EL (cell line): ENCODE data around the gene ZNG1B.
"Not testable (repeated sequence)": the region's sequence is repeated elsewhere in the genome, so short reads cannot be mapped to it uniquely, and the experiment has no call there.

ENCODE experiments used
- DNase-seq: peaks from one replicate; pipeline ENCODE4 v3.0.0-alpha.2; 2016

Gene ZNG1B

DNA sequence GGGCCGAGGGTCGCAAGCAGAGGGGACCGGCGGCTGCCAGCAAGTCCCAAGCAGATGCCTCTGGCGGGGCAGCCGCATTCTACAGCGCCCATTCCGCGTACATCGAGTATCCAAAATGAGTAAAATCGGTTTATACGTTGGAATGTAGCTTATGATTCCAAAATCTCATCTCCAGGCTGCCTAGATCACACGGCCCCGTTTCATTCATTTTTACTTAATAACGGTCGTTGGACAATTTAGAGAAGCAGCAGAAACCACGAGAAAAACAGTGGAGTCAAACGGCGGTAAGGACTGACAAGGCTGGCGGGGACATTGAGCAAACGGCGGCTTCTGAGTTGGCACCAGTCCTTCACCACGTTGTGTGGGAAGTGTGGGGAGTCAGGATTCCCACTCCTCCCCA lies 66.6 kb downstream of the ZNG1B start:
- DNase-seq = not testable (repeated sequence)

DNA sequence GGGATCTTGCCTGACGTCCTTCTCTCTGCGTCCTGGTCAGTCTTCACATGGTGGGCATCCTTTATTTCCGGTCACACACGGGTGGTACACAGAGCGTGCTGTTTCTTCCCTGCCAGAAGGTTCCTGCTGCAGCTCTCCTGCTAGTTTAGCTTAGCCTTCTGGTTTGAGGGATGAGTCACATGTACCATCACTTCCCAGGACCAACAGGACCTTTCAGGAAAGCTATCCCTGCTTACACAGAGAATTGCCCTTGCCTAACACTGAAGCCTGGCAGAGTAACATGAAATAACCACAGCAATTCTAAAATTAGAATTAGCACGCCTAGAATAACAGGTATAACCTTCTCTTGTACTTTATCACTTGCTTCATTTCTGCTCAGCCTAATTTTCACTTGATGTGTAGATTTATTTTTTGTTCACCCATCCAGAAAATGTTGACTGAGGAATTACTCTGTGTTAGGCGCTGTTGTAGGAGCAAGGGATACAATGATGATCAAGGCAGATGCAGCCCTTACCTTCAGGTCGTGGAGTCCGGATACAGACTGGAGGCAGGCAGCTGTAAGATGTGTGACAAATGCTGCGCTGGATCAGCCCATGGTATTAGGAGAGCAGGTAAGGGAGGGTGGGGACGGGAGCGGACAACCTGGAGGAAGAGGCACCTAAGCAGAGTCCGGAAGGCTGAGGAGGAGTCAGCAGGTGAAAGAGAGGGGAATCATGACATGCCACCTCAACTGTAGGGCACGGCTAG lies 70.1 kb downstream of the ZNG1B start:
- not testable (repeated sequence) for DNase-seq

DNA sequence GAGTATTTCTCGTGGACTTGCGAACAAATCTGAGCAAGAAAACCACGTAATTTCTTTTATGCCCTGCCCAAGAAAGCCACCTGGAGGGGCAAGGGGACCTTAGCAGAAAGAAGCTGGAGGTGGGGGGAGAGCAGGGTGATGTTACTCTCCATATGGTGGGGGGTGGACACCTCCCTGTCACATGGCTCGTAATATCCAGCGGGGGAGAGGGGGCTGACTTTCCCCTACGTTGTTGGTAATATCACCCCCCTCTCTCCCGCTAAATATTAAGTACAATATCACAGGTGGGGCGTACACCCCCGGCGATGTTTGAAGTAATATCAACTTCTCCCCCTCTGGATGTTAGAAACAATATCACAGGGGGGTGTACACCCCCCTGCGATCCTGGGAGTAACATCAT lies 70.7 kb downstream of the ZNG1B start:
- not testable (repeated sequence) for DNase-seq

DNA sequence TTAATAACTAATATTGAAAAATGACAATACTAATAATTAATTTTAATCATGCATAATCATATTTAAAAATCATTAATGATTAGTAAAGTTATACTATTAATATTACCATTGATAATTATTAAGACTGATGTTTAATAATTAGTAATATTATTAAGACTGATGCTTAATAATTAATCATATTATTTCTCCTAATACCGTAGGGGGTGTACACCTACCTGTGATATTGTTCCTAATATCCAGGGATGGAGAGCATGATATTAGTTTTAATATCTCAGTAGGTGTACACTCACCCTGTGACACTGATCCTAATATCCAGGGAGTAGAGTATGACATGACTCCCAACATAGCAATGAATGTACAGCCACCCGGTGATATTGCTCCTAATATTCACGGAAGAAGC lies 73.4 kb downstream of the ZNG1B start:
- not testable (repeated sequence) for DNase-seq

DNA sequence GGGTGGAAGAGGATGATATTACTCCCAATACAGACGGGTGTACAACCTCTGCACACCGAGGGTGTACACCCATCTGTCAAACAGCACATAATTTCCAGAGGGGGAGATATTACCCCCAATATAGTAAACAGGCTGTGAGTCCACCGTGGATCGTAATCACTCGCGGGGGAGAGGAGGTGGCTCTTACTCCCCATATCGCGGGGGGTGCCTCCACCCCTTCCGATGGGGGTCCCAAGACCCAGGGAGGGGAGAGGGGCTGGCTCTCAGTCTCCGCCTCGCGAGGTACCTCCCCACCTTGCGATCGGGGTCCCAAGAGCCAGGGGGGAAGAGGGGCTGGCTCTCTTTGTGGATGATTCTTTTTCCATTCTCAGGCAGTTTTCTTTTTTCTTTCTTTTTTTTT lies 74.4 kb downstream of the ZNG1B start:
- DNase-seq = not testable (repeated sequence)

DNA sequence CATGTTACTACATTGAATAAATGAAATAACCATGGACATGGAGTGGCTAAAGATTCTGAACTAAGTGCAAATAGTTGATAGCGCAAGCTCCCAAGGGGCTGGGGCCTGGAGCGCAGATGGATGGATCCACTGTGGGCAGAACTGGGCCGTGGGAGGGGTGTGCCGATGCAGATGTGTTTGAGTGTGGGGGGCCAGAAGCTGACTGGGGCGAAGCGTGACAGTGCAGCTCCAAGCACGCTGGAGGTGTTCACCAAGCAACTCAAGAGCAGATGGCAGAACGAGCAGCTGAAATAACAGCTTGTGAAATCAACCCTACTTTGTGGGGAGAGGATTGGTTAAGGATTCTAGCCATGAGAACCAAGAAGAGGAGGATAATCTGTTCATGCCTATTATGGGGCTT lies 78.0 kb downstream of the ZNG1B start:
- not testable (repeated sequence) for DNase-seq

DNA sequence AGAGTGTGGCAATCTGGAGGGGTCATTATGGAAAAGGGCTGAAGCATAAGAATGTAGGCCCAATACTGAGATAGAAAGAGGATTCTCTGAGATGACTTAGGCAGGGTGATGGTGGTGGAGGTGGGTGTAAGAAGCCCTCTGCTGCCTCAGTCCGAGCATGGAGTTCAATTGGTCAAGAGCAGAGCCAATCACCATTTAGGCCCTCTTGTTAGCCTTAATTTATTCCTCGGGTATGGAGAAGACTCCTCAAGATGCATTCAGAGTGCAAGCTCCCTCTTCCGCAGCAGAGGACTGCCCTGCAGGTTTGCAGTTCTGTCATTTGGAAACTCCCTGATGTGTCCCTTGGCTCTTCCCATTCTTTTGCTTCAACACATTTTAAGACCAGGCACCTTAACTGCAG lies 78.5 kb downstream of the ZNG1B start:
- DNase-seq = not testable (repeated sequence)

DNA sequence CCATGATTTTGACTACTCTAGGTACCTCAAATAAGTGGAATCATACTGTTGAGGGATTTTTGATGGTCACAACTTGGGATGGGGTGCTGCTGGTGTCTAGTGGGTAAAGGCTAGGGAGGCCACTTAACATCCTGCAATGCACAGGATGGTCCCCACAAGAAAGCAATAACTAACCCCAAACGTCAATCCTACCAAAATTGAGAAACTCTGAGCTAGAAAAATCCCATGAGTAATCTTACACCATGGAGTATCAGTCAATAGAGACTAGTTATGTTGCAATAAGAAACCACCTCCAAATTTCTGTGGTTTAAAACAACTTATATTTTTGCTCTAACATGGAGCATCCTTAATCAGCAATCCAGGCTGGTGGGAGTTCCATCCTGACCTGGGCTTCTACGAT lies 79.5 kb downstream of the ZNG1B start:
- not testable (repeated sequence) for DNase-seq

DNA sequence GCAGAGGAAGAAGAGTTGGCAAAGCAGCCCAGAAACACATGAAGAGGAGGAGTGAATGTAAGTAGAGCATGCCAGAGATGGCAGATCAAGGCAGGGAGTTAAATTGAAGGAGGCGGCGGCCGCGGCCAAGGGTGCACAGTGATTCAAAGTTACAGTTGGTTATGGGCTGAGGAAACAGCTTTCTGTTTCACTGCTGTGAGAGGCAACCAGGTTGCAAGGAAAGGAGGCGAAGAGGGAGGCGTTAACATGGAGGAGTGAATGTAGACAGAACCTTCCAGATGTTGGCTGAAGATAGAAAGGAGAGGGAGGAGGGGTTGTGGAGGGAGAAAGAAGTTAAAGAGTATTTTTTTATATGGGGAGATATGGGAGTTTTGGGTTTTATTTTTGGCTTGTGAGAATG lies 83.3 kb downstream of the ZNG1B start:
- DNase-seq = not testable (repeated sequence)

DNA sequence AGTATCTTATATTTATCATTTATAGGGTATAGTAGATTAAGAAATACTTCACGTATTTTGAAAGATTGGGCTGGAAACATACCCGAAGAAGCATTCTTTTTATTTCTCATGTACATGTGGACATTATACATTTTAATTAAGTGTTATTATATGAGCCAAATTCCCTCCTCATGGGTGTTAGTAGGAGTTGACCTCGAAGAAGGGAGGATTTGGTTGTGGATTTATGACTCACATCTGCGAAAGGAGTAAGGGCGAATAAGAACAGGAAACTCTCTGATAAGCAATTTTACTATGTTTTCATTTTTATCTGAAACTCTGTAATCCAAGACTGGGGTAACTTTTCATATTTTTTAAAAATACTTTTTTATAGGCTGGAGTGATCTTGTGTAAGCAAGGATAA lies 84.0 kb downstream of the ZNG1B start:
- not testable (repeated sequence) for DNase-seq

DNA sequence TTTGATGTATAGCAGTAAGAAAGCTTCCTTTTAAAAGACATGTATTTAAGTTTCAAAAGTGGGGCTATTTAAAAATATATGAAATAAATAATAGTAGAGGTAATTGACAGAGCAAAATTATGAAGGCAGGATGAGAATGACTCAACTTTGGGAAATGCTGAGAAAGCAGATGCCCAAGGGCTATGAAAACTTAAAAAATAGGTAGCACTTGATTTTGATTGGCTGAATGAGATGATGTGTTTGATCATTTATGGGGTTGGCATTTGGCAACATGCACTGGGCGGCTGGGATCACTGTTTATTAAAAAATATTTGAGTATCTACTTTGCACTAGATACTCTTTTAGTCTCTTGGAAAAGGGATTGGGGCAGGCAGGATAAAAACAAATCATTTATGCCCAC lies 87.5 kb downstream of the ZNG1B start:
- peak; percentile 16 for DNase-seq

DNA sequence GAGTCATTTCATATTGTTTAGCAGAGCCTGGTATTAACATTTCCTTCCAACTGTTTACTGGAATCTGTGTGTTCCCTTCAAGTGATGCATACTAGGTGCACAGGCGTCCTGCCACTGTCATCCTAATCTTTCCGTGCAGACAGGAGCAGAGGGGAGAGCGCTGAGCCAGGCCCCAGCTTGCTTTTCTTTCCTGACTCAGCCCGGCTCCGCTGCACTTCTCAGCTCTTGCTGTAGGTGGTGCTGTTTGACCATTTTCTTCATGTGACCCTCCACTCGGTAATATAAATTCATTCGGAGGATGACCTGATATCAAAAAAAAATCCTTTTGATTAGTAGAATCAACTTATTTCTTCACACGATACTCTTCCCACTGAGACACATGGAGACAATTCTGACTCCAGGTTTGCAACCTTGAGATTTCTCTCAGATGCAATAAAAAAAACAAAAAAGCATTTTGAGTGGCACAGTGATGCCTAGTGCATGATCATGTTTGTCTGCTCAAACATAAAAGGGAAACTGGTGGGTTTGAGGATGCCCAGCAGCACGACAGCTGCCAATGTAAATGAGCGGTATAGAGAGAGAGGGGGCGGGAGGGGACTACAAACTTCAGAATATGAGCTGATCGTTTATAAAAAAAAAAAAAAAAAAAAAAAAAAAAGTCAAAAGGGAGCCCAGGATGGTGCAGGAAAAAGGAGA lies 90.0 kb downstream of the ZNG1B start:
- not testable (repeated sequence) for DNase-seq

DNA sequence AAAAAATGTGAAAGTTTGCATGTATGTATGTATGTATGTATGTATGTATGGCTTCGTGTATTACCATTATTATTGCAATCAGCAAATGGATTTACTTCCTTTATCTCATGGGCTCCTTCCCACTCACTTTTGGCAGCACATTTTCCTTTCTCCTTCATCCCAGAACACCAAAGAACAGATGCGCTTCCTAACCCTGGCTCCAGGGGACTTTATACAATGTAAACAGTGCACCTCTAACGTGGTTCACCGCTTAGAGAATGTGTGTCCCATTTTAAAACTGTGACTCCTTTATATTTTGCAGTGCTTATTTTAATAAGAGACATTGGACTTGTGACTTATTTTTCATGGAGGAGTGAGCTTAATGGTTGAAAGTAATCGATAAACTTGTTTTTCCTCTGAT lies 90.6 kb downstream of the ZNG1B start:
- DNase-seq = not testable (repeated sequence)

DNA sequence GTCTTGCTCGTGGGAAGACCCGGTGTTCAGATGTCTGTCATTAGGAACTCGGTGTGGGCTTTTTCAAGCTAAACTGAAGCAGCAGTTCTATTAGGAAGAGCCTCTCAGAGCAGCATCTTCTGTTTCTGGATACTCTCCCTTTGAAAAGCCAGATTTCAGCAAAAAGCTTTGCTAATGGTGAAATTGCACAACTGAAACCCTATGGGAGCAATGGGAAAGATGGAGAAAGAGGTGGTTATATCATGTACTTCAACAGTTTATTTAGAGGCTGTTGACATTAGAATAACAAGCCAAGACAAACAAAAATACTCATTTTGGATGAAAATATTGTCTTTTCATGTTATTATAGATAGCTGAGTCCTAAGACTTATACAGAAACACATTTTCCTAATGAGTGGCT lies 91.4 kb downstream of the ZNG1B start:
- DNase-seq = not testable (repeated sequence)

DNA sequence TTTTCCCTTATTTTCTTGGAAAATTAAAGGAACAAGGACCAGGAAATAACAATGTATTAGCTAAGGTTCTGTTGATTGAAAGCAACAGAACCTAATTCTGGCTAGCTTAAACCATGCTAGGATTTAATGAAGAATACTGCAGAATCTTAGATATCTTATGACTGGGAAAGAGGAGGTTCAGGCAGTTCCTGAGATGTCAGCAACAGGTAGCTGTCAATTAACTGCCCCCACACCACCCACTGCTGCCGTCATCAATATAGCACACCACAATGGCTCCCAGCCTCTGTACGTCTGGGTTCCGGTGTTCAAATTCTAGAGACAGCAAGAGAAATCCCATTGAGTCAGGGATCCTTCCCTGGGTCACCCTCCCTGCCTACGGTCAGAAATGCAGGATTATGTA lies 95.5 kb downstream of the ZNG1B start:
- DNase-seq = not testable (repeated sequence)

DNA sequence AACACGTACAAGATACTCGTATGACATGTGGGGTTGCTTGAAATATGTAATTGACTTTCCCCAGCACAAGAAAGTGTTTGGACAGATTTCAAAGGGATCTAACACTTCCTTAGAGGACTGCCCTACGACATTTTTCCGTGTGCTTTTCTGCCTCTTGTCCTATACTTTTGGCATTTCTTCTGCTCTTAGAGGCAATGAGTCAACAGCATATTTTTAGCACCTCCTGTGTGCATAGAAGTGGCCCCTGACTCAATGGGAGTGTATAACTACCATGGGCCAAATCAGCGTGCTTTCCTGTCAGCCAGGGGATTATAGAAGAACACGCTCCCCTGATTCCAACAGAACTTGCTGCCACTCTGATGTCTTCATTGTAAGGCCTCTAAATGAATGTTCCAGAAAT lies 99.1 kb downstream of the ZNG1B start:
- DNase-seq = not testable (repeated sequence)

DNA sequence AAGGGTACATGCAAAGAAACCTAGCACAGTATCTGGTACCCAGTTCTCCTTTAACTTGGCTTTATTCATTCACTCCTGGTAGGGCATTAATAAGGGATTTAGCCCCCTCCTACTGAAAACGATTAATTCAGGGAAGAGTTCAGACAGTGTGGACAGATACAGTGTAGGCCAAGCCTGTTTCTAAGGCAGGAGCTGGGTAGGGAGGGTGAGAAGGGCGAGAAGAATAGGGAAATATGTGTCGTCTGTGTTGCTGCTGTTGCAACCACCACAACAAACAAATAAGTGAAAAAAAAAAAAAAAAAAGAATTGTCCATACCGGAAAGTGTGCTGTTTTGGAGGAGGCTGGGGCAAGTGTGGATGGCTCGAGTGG lies 103.3 kb downstream of the ZNG1B start:
- DNase-seq = not testable (repeated sequence)

DNA sequence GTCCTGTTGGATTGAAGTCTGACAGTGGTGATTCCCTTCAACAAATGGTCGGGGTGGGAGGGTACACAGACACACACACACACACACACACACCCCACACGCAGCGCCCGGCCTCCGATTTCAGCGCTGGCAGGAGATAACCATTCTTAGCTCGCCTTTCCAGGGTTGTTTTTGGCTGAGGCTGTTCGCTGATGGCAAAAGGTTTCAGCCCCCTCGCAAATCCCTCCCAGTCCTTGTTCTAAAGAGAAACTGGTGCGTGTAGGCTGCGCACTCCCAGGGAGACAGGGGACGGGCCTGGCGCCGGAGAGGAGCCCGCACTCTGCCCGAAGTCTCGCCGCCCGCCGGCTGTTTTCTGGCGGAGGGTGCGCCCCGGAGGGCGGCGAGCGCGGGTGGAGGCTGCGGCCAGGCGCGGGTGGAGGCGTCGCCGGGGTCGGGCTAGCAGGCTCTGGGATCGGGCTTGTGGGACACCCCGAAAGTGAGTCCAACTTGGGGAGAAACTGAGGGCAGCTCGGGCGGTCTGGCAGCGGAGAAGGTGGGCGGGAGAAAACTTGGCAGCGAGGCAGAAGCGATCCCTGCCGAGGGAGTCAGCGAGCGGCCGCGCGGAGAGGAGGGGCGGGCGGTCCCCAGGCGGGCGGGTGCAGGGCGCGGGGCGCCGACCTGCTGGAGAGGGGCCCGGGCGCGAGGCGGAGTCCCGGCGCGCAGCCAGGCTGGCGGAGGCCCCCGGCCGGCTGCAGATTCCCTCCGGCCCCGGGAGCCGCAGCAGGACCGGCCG lies 103.9 kb downstream of the ZNG1B start:
- DNase-seq = peak; percentile 49

DNA sequence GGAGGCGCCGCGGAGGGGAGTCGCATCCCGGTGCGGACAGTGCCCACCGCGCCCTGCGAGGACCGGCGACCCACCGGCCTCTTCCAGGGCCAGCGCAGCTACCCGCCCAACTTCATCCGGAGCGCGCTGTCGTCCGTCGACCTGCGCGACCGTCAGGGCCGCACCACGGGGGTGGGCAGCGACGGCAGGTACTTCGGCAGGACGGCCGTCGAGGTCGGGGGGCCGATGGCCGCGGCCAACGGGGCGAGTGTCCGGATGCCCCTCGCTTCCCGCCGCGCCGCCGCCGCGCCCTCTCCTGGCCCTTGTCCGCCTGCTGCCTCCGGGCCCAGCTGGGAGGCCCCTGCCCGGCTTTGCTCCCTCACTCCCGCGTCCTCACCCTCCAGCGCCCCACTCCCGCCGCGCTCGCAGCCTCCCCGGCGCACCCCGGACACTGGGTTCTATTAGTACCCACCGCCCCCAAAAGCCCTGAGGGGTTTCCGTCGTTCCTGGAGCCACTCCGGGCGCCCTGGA lies 104.5 kb downstream of the ZNG1B start:
- peak; percentile 2 for DNase-seq

DNA sequence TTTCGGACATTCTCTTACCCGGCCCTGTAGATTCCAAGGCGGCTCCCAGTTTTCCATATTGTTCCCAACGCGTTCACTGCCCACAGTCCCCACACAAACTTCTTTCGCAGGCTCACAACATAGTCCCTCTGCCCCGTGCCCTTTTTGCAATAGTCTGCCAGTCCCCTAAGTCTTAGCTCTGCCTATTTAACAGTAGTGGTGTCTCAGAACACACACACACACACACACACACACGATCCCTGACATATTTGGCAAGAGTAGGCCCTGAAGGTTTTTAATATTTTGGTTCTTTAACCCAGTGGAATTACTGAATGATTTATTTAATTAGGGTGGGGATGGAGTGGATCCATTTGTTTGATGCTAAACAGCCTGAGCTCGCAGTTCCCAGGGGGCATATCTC lies 105.0 kb downstream of the ZNG1B start:
- DNase-seq = not testable (repeated sequence)
